ENCODE data around the gene VMO1. TPM values are rescaled to one million over a fixed set of nuclear protein-coding genes. Genes with fewer than 3 reads are reported as not detected.

VMO1 gene
- total RNA-seq, 2 donors from 2014 or later = 0.75 to 1.0 TPM

GRCh38 chr17:4780325-4780955 is 5.7 kb downstream of the VMO1 start:
- Mint-ChIP-seq H3K4me1 (no peaks in the 10 kb centered on the region), H3K27ac (no peak overlapping the region), H3K27me3 (ENCODE audit: insufficient read depth) (peaks cover 57% of the 10 kb centered on the region), H3K4me3 (no peak overlapping the region), H3K36me3 (ENCODE audit: low read depth) (no peaks in the 10 kb centered on the region), H3K9me3 (no peaks in the 10 kb centered on the region)
- 85 to 88% methylated on average over 10 to 11 of the region's 11 CpGs for WGBS, 2 experiments (ENCODE audit: insufficient coverage in 1 of 2, insufficient read length in 1 of 2)
- TF ChIP-seq, protein P1, sequence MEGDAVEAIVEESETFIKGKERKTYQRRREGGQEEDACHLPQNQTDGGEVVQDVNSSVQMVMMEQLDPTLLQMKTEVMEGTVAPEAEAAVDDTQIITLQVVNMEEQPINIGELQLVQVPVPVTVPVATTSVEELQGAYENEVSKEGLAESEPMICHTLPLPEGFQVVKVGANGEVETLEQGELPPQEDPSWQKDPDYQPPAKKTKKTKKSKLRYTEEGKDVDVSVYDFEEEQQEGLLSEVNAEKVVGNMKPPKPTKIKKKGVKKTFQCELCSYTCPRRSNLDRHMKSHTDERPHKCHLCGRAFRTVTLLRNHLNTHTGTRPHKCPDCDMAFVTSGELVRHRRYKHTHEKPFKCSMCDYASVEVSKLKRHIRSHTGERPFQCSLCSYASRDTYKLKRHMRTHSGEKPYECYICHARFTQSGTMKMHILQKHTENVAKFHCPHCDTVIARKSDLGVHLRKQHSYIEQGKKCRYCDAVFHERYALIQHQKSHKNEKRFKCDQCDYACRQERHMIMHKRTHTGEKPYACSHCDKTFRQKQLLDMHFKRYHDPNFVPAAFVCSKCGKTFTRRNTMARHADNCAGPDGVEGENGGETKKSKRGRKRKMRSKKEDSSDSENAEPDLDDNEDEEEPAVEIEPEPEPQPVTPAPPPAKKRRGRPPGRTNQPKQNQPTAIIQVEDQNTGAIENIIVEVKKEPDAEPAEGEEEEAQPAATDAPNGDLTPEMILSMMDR (conservative IDR thresholded peaks at IDR 0.05) = no peak
- no peak overlapping the region for H3K4me3 ChIP-seq (ENCODE audit: low read length)
- H3K27me3 ChIP-seq (ENCODE audit: control insufficient read depth, insufficient read depth, low read length, poor library complexity, severe bottlenecking) = peaks cover 46% of the 10 kb centered on the region
- no peak overlapping the region for H3K27ac ChIP-seq (ENCODE audit: low read depth, low read length)
- H3K4me1 ChIP-seq (ENCODE audit: control insufficient read depth, insufficient read depth, low read length) = no peaks in the 10 kb centered on the region
- H3K36me3 ChIP-seq (ENCODE audit: control insufficient read depth, insufficient read depth, low read length) = no peaks in the 10 kb centered on the region
- H3K9ac ChIP-seq (ENCODE audit: extremely low read depth, low read length, poor library complexity, severe bottlenecking) = no peak overlapping the region
- no peaks in the 10 kb centered on the region for H3K9me3 ChIP-seq (ENCODE audit: control insufficient read depth, low read length)
- no peak for DNase-seq

DNA sequence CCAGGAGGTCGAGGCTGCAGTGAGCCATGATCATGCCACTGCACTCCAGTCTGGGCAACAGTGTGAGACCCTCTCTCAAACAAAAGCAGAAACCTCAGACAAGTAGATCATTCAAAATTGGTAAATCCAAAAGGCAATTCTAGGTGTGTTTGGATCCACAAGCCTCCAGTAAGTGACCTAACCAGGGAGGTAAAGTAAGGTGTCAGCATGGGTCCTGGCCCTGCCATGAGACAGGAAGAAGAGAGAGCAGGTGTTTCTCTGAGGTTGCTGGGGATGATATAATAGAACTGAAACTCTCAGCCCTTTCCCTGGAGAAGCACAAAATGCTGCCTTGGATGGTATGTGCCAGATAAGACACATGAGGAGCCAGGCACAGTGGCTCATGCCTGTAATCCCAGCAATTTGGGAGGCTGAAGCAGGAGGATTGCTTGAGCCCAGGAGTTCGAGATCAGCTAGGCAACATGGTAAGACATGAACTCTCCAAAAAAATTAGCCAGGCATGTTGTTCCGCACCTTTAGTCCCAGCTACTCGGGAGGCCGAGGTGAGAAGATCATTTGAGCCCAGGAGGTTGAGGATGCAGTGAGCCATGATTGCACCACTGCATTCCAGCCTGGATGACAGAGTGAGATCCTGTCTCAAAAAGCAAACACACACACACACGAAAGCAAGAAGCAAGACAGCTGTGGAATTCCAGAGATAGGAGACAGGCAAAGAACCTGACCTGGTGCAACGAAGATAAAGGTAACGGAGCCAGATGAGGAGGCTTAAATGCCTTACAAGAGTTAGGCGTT is 8.0 kb downstream of the VMO1 start:
- no peaks in the 10 kb centered on the region for H3K9me3 Mint-ChIP-seq
- H3K27me3 Mint-ChIP-seq (ENCODE audit: insufficient read depth) = peaks cover 47% of the 10 kb centered on the region
- no peak overlapping the region for H3K27ac Mint-ChIP-seq
- TF ChIP-seq, protein P1 (conservative IDR thresholded peaks at IDR 0.05) = no peak
- Histone ChIP-seq H3K4me1 (ENCODE audit: control insufficient read depth, insufficient read depth, low read length) (no peaks in the 10 kb centered on the region), H3K27ac (ENCODE audit: low read depth, low read length) (no peak overlapping the region), H3K4me3 (ENCODE audit: low read length) (no peak overlapping the region), H3K36me3 (ENCODE audit: control insufficient read depth, insufficient read depth, low read length) (no peaks in the 10 kb centered on the region), H3K9ac (ENCODE audit: extremely low read depth, low read length, poor library complexity, severe bottlenecking) (no peak overlapping the region), H3K27me3 (ENCODE audit: control insufficient read depth, insufficient read depth, low read length, poor library complexity, severe bottlenecking) (peaks cover 25% of the 10 kb centered on the region), H3K9me3 (ENCODE audit: control insufficient read depth, low read length) (no peaks in the 10 kb centered on the region)
- WGBS, 2 experiments (ENCODE audit: insufficient coverage in 1 of 2, insufficient read length in 1 of 2) = 86 to 87% methylated on average over 8 to 9 of the region's 9 CpGs
- DNase-seq = no peak
- no peaks in the 10 kb centered on the region for H3K36me3 Mint-ChIP-seq (ENCODE audit: low read depth)
- no peak overlapping the region for H3K4me3 Mint-ChIP-seq
- no peaks in the 10 kb centered on the region for H3K4me1 Mint-ChIP-seq

- no peaks in the 10 kb centered on the region for H3K36me3 Mint-ChIP-seq (ENCODE audit: low read depth)
- peaks cover 23% of the 10 kb centered on the region for H3K27me3 Mint-ChIP-seq (ENCODE audit: insufficient read depth)
- no peak overlapping the region for H3K4me3 ChIP-seq (ENCODE audit: low read length)
- H3K36me3 ChIP-seq (ENCODE audit: control insufficient read depth, insufficient read depth, low read length) = no peaks in the 10 kb centered on the region
- H3K9me3 Mint-ChIP-seq = no peaks in the 10 kb centered on the region
- TF ChIP-seq, protein P1 (conservative IDR thresholded peaks at IDR 0.05) = no peak
- no peak overlapping the region for H3K27ac Mint-ChIP-seq
- no peak overlapping the region for H3K9ac ChIP-seq (ENCODE audit: extremely low read depth, low read length, poor library complexity, severe bottlenecking)
- 74 to 83% methylated on average over 3 to 10 of the region's 10 CpGs for WGBS, 2 experiments (ENCODE audit: insufficient coverage in 1 of 2, insufficient read length in 1 of 2)
- no peaks in the 10 kb centered on the region for H3K4me1 ChIP-seq (ENCODE audit: control insufficient read depth, insufficient read depth, low read length)
- no peaks in the 10 kb centered on the region for H3K27me3 ChIP-seq (ENCODE audit: control insufficient read depth, insufficient read depth, low read length, poor library complexity, severe bottlenecking)
- no peaks in the 10 kb centered on the region for H3K4me1 Mint-ChIP-seq
- no peak overlapping the region for H3K27ac ChIP-seq (ENCODE audit: low read depth, low read length)
- no peak overlapping the region for H3K4me3 Mint-ChIP-seq
- no peak for DNase-seq
- no peaks in the 10 kb centered on the region for H3K9me3 ChIP-seq (ENCODE audit: control insufficient read depth, low read length)
These were observed 13.9 kb downstream of the VMO1 start for GRCh38 chr17:4772235-4772613.

All from endodermal cell (in vitro differentiated cells).